CD4-positive, alpha-beta T cell treated with Interleukin-6 for 4 hours (primary cell): ENCODE results near the gene KDR.

Source experiments
- DNase-seq: peaks from one replicate; pipeline ENCODE4 v3.0.0-alpha.2; 2020; ENCODE audit warnings: mixed read lengths

Gene KDR

DNA sequence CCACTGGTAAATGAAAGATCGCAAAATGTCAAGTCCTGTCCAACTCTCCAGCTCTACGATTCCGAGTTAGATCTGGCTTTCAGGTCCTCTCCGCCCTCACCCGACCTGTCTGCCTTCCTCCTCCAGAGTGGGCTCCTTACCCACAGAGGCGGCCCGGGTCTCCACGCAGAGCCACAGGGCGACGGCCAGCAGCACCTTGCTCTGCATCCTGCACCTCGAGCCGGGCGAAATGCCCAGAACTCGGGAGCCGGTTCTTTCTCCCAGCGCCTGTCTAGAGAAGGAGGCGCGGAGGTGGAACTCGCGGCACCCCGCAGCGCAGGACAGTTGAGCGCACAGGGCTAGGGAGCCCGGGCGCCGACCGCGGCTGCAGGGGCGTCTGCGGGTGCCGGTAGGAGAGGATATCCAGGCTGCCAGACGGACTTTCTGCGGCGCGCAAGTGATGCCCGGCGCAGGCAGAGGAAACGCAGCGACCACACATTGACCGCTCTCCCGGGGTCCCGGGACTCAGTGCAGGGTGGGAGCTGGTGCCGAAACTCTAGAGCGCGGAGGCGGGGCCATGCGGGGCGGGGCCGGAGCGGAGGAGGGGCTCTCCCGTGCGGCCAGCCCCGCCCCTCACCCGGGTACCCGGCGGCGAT is at the start of gene KDR:
KDR (minus strand) TSS at position 509 of the 635 bp plus-strand sequence; CDS start at position 207, 302 bp downstream.
- DNase-seq: no peak

DNA sequence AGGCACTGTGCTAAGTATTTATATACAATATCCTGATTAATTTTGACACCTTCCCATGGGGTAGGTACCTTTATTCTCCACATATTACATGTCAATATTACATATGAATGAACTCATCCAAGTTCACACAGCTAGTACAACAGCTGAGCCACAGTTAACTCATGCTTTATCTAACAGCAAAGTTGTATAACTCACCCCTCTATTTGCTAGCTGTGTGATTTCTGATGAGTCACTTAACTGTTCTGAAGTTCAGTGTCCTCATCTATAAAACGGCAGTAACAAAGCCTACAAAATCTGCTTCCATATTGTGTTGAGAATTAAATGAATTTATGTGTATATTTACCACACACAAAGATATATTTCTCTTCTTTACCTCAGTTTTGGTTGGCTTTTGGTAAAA is 48.2 kb upstream of the KDR start:
- DNase-seq: no peak

DNA sequence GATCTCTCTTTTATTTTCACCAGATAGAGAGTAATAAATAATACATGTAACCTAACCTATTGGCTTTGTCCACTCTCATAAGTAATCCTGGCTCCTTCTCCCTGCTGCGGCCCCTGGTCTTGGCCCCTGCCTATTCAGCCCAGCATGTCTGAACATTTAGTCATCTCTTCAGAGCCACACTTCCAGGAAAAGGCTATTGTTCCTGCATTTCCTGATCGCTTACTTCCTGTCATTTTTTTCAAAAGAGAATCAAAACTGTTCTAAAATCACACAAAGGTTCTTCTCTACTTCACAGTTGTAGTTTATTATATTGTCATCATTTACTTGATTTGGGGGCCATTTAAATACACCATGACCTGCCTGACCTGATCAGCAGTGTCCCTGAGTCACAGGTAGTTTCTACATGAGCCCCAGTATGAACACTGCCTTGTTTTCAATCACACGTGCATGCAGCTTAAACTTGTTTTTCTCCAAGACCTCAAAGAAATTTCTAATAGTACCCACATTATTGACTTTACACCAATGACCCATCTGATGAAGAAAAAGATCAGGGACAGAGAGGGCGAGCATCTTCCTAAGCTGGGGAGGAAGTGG is 47.4 kb upstream of the KDR start:
- DNase-seq: no peak

DNA sequence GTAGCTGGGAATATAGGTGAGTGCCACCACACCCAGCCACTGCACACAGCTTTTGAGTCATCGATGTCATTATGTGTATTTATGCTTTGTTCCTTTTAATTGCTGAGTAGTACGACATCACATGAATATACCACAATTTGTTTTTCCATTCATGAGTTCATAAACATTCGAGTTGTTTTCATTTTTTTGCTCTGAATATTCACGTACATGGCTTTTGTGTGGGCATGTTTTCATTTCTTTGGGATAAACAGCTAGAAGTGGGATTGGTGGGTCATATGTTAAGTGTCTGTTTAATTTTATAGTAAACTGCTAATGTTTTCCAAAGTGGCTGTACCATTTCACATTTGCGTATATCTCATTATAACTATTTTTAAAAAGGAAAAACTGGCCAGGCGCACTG is 45.1 kb upstream of the KDR start:
- no peak for DNase-seq

DNA sequence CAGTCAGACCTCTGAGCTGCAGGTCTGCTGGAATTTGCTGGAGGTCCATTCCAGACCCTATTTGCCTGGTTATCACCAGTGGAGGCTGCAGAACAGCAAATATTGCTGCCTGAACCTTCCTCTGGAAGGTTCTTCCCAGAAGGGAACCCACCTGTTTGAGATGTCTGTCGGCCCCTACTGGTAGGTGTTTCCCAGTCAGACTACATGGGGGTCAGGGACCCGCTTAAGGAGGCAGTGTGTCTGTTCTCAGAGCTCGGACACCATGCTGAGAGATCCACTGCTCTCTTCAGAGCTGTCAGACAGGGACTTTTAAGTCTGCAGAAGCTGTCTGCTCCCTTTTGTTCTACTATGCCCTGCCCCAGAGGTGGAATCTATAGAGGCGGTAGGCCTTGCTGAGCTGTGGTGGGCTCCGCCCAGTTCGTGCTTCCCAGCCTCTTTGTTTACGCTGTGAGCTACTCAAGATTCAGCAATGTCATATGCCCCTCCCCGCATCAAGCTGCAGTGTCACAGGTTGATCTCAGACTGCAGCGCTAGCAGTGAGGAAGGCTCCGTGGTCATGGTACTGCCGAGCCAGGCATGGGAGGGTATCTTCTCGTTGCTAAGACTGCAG is 44.1 kb upstream of the KDR start:
- DNase-seq: no peak

DNA sequence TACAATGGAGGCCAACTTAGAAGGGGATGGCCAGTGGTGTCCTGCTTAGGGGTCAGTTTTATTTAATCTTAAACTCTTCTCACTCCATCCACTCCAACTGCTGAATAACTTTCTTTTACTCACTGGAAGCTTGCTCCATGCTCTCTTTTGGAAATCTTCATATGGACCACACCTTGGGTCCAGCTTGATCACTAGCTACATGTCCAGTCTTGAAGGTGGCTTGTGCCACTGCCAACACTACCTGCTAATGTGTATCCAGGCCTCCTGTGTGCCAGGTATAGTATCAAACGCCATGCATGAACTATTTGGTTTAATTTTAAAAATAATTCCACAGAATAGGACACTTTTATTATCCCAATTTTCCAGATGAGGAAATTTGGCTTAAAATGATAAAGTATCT is 37.0 kb upstream of the KDR start:
- no peak for DNase-seq

DNA sequence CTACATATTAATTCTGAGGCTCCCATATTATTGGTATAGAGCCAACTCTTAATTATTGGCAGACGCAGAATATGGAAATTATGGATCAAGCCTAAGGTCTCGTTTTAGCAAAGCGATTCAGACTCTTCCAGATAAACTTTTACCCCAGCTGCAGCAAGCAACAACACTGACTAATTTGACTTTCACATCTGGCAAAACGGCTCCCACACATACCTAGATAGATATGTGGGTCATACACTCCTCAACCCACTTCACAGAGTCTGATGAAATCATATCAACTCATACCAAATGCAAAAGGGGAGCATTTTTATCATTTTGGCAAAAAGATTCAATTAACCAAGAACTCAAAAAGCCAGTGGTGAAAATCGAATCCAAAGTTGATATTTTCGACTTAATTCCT is 36.3 kb upstream of the KDR start:
- no peak for DNase-seq

DNA sequence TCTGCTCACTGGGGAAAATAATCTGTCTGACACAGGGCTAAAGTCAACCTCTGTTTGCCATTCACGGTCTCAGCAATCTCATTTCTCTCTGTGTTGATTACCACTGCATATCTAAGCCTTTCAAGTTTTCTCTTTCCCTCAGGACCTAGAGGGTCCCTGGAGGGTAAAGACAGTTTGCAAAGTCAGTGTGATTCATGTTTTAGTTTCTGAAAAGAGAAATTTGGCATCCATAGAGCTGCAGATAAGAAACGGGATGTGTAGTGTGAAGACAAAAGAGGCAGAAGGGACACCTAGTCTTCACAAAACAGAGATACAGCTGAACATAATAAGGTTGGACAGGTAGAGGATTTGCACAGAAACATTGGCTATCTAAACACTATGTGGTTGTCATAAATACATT is 34.5 kb upstream of the KDR start:
- DNase-seq: no peak

DNA sequence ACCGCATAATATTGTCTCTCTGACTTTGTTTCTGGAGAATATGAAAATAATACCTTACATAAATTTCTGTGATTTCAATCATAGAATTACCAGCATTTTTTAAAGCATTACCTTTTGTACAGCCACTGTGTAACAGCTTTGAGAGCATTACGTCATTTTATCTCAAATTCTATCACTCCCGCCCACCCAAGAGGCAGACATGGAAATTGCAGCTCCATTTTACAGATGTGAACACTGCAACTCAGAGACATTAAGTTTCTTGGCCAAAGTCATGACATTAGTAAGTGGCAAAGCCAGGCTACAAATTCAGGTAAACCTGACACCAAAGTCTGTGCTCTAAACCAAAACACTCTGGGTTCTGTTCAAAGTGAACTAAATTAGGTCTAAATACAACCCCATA is 33.6 kb upstream of the KDR start:
- DNase-seq: no peak

DNA sequence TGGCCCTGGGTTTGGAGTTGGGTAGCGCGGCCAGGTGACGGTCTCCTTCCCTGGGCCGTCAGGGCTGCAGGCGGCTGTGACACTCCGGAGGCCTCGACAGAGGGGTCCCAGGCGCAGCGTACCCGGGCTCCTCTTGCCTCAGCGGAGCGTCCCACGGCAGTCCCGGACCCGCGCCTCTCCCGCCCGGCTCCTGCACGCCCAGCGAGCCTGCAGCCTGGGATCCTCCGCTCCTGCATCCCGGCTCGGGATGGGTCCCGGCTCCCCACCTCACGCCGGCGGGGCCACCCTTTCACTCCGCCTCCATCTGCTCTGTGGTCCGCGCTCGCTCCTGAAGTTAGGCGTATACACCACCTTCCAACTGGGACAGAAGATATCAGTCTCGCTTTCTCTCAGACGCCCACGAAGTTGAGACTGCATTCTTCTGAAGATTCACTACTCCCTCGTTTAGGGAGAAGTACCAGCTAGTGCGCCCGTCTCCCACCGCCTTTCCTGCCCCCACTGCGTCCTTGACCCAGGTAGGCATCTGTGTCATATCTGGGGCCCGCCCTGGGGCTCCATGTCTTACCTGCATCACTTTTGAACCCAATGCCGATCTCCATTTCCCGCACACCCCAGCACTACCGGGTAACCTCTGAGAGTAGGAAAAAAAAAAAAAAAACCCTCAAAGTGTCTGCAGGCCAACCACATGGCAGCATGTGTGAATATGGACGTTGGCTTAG is 32.3 kb upstream of the KDR start:
- DNase-seq: no peak

DNA sequence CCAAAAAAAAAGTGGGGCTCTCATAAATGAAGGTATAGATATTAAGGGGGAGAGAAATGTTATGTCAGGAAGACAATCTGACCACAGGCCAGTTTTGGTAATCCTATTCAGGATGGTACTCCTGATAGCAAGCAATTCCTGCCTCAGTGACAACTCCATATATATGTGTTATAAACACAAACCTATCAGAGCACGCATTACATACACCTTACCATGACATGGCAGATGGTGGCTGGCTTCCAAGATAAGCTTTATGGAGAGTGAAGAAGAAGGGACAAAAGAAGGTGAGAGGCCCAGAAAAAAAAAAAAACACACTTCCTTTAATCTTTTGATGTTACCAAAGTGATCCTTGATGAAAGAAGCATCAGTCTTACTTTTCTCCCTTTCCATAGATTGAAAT is 29.5 kb upstream of the KDR start:
- no peak for DNase-seq

DNA sequence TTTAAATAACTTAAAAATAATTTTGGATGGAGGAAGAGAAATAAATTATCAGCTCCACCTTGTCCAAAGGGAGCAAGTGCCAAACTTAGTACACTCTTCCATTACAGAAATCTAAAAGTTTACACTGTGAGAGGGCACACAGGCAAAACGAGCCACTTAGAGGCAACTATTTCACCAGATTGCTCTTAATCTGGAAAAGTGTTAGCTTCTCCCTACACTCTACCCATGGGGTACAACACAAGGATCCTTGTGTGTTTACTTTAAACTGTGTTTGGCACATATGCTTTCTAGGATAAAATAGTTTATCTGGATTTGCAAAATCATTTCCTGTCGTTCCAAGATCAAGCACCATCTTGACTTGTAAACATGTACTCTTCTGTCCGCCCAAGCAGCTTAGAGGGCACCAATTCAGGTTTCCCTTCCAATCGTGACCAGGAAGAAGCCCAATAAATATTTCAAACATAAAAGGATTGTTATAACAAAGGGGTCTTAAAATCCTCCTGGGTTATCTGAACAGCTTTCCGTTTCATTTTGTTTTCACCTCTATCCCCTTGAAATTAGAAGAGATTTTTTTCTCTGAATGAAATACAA is 29.0 kb upstream of the KDR start:
- no peak for DNase-seq

DNA sequence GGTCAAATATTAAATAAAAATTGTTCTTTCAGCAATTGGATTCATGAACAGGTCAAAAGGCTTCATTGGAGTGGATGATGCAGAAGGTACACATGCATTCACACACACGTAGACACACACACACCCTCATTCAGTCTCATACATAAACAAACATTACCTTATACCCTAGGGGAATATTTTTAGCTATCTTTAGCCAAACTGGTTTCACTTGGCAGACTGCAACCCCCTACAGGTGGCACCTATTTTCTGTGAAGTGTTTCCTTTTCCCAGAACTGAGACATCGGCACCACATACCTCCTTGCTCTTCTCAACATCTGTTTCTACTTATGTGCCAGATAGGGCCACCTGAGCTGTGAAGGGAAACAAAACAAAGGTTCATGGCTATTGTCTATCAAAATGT is 18.5 kb upstream of the KDR start:
- DNase-seq: no peak

DNA sequence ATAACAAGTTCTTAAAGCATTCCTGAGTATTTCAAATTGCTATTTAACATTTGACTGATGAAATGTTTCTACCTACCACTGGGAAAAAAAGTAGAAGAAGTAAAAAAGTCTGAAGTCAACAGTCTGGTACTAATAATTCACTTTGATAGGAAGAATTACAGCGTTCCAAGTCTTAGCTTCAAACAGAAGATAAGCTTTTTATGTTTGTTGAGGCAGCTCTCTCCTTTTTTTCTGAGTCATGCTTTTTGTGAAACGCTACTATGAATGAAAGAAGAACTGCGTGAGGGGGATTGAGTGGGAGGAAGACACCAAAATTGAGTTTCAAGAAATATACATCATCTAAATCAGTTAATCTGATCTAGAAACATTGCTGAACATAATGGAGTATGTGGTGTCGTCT is 13.0 kb upstream of the KDR start:
- DNase-seq: no peak

DNA sequence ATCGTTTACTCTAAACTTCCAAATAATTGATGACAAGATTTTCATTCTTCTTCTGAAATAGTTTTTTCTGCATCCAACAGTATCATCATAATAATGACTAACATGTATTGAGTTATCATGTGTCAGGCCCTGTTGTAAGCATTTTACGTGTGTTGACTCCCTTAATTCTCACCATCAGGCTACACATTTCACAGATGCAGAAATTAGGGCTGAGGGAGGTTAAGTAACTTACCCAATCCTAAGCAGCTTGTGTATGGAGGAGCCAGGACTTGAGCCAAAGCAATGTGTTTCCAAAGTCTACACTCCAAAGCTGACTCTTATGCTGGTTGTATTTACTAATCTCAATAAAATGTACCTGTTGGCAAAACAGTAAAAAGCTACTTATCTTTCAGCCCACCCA is 11.2 kb upstream of the KDR start:
- DNase-seq: no peak

DNA sequence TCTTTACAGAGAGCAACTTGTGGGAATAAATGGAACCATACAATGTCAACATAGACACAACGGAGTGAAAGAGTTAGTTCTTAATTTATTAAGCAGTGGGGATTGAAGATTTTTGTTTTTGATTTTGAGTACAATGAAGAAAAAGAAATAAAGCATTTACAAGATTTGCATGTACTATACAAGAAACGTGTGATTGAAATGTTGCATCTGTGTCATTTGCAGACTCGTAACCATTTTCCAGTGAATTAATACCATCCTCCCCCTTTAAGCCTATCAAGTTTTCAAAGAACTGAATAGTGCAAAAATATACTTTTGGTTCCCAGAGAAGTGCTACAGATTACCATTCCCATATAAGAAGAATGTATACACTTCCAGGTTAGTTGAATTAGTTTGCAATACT is 8.6 kb upstream of the KDR start:
- DNase-seq: no peak

DNA sequence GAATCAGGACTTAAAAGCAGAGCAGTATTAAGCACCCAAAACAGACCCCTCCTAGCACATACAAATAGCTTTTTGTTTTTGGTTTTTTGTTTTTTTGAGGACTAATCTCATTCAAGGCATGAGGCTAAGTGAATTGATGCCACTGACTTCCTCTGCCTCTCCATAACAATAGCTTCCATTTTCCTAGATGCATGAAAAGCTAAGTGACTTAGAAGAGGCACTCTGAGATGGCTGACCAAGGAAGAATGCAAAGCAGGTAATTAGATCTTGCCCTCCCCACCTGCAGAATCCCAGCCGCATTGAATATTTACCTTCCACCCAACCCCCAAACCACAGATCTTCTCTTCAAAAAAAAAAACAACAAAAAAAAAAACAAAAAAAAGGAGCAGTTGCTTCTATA is 7.4 kb upstream of the KDR start:
- no peak for DNase-seq

DNA sequence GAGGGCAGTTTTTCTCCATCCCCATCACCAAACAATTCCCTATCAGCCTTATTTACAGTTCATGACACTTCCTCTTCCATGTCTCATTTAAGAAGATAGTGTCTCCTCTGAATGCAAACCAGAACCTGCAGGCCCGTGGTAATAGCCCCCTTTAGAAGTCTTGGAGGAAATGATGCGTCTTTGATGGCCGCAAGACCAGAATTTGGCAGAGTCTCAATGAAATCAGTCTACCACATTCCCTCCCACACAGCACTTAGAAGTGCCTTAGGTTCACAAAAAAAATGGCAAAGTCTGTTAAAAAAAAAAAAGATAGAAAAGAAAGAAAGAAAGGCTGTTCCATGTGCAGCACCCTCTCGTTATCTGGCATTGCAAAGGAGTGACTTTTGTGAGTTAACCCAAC is 2.1 kb upstream of the KDR start:
- DNase-seq: no peak

DNA sequence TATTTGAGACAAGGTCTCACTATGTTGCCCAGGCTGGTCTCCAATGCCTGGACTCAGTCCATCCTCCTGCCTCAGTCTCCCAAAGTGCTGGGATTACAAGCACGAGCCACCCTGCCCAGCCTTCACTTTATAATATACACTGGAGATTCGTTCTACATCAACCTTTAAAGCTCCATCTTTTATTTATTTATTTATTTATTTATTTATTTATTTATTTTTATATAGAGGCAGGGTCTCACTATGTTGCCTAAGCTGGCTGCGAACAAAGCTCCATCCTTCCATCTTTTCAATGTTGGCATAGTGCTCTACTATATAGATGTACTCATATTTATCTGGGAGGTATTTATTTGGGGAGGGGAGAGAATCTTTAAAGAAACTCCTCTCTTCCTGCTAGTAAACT is 1.7 kb upstream of the KDR start:
- DNase-seq: no peak

DNA sequence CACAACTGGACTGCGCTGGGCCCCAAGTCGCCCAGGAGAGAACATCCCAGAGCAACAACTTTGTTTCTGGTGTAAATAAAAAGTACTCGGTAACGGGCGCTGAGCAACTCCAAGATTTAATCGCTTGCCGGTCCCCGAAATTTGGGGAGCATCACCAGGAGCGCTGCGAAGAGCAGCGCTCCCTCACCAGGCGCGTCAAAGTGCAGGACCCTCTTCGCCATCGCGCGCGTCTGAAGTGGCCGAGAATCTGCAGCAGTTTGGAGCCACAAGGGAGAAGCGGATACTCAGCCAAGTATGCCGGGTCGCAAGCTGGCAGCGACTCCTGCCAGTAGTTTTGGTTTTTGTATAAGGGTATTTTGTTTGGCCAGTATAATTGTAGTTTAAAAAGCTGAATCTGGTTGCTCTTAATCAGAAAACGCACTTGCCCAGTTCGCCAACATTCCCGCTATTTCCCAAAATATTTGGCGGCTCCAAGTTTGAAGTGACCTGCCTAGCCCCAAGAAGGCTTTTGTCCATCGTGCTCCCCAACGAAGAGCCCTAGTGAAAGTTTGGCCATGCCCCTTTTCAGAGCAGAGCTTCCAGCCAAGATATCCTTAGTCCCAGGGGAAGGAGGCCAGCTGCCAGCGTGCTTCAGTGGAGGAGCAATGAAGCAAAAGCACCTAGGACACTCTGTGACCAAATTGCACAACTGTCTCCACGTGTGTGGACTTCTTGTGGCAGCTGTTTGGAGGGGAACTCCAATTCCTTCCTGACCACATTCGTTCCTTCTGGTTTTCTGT is 557 bp upstream of the KDR start:
- DNase-seq: no peak

DNA sequence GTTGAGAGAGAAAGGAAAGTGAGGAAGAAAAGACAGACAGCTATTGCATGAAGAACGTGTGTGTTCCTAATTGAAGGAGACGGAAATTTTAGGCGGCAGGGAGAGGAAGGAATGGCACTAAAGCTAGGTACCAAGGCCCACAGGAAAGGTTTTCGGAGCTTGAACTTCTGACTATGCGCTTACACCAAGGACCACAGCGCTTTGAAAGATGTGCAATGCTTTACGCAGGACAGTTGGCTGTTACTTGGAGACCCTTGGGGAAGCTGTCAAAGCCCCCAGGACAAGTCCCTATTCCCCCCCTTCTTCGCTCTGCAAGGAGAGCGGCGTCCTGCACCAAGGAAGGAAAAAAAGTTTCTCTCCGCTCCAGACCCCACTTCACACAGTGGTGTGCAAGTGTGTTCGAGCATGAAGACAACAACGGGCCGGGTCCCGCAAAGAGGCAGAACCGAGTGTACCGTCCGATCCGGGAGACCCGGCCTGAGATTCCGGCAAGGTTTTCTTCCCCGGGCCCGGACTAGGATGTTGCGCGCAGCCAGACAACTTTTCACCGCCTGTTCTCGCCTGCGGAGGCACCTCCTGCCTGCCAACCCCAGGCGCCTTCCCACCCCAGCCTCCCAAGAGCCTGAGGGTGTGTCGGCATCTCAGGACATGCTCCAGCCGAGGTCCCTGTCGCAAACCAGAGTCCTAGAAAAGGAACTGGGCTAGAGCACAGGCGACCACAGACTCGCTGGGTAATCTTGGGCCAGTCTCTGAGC is 896 bp downstream of the KDR start:
- DNase-seq: no peak

DNA sequence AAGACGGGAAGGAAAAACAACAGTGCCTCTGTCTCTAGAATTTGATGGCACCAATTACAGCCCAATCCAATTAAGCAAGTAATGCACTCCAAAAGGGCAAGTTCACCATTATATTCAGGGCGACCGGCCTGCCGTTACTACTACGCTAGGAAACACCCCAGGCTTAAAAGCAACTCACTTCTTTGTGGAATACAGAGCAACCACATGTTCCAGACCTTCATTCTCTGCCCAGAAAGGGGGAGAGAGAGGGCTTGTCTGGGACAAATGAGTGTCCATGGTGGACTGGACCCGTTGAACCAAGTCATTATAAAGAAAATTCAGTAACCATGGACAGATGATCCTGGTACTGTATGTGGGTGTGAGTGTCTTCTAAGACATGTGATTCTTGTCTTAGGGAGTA is 1.6 kb downstream of the KDR start:
- no peak for DNase-seq
